BE2C (cell line): ENCODE data around the gene MRS2.

Experiments
- DNase-seq: peaks from one replicate; pipeline ENCODE4 v3.0.0-alpha.2; 2020
- H3K27me3 ChIP-seq: fragments of 250-450 bp; sonication (Bioruptor Pico); 2 replicates; pipeline ENCODE4 v1.5.1; 2020; ENCODE audit warnings: mild to moderate bottlenecking
- H3K36me3 ChIP-seq: fragments of 250-450 bp; sonication (Bioruptor Pico); 2 replicates; pipeline ENCODE4 v1.5.1; 2020; ENCODE audit warnings: mild to moderate bottlenecking
- H3K4me1 ChIP-seq: fragments of 250-450 bp; sonication (Bioruptor Pico); 2 replicates; pipeline ENCODE4 v1.5.1; 2020
- H3K4me3 ChIP-seq: 2 replicates; pipeline ENCODE4 v1.5.1; 2011; ENCODE audit warnings: low read depth, low read length
- H3K9me3 ChIP-seq: fragments of 250-450 bp; sonication (Bioruptor Pico); 2 replicates; pipeline ENCODE4 v1.5.1; 2020
- CTCF ChIP-seq: IDR thresholded peaks from 2 replicates; pipeline ENCODE4 v1.5.1; 2012; ENCODE audit warnings: mild to moderate bottlenecking, low read depth, low read length

The MRS2 gene

DNA sequence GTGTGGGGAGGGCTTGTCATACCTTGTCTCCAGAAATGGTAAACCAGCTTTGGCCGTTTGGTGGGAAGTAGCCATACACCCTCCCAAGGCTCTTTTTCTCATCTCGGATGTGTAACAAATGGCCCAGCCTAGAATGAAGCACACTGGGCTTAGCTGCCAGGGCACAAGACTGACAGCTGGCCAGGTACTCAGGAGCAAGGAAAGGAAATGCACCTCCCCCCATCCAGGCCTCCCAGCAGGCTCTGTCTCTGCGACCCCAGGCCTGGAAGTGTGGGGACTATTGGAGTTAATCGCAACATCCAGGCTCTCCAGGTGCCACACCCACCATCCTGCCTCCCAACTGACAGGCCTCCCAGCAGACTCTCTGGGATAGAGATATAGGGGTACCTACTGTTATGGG lies 43.0 kb downstream of the MRS2 start:
- no peaks in the 10 kb centered on the region for H3K27me3 ChIP-seq
- H3K4me1 ChIP-seq = no peaks in the 10 kb centered on the region
- no peak for TF ChIP-seq CTCF
- H3K9me3 ChIP-seq = no peaks in the 10 kb centered on the region
- H3K36me3 ChIP-seq = no peaks in the 10 kb centered on the region
- no peak for DNase-seq
- H3K4me3 ChIP-seq = no peak overlapping the region

- Histone ChIP-seq H3K4me1 (no peaks in the 10 kb centered on the region), H3K27me3 (no peaks in the 10 kb centered on the region), H3K9me3 (no peaks in the 10 kb centered on the region), H3K4me3 (no peak overlapping the region), H3K36me3 (no peaks in the 10 kb centered on the region)
- no peak for DNase-seq
- no peak for TF ChIP-seq CTCF
These were observed 43.9 kb downstream of the MRS2 start for GRCh38 chr6:24446670-24447069.

GRCh38 chr6:24448396-24448795 lies 45.7 kb downstream of the MRS2 start:
- no peak overlapping the region for H3K4me3 ChIP-seq
- H3K36me3 ChIP-seq = no peaks in the 10 kb centered on the region
- H3K27me3 ChIP-seq = no peaks in the 10 kb centered on the region
- H3K9me3 ChIP-seq = no peaks in the 10 kb centered on the region
- H3K4me1 ChIP-seq = no peaks in the 10 kb centered on the region
- no peak for TF ChIP-seq CTCF
- no peak for DNase-seq

GRCh38 chr6:24448828-24449525 lies 46.2 kb downstream of the MRS2 start:
- H3K4me3 ChIP-seq = no peak overlapping the region
- no peaks in the 10 kb centered on the region for H3K4me1 ChIP-seq
- no peaks in the 10 kb centered on the region for H3K9me3 ChIP-seq
- no peak for DNase-seq
- H3K27me3 ChIP-seq = no peaks in the 10 kb centered on the region
- TF ChIP-seq CTCF = no peak
- no peaks in the 10 kb centered on the region for H3K36me3 ChIP-seq

- Histone ChIP-seq H3K4me1 (no peaks in the 10 kb centered on the region), H3K36me3 (no peaks in the 10 kb centered on the region), H3K27me3 (no peaks in the 10 kb centered on the region), H3K9me3 (no peaks in the 10 kb centered on the region), H3K4me3 (no peak overlapping the region)
- peak; percentile 22 for DNase-seq
- no peak for TF ChIP-seq CTCF
These were observed 49.0 kb downstream of the MRS2 start for GRCh38 chr6:24451581-24452388.

- Histone ChIP-seq H3K4me1 (no peaks in the 10 kb centered on the region), H3K27me3 (no peaks in the 10 kb centered on the region), H3K36me3 (no peaks in the 10 kb centered on the region), H3K4me3 (no peak overlapping the region), H3K9me3 (no peaks in the 10 kb centered on the region)
- no peak for TF ChIP-seq CTCF
- DNase-seq = no peak
These were observed 51.2 kb downstream of the MRS2 start for GRCh38 chr6:24453921-24454320.
